K562 (cell line): ENCODE results near the gene SAMD9L. TPM values are rescaled to one million over a fixed set of nuclear protein-coding genes. Genes with fewer than 3 reads are reported as not detected.

Experiments used
- ARID3B ChIP-seq: fragments of 250-450 bp; sonication (Bioruptor Pico); IDR thresholded peaks from 2 replicates; pipeline ENCODE4 v1.4.0; 2020; ENCODE audit warnings: borderline replicate concordance
- BRCA1 ChIP-seq, 2 experiments: fragments of 450-650 bp in 1 of 2; sonication (generic) in 1 of 2; formaldehyde crosslinking in 1 of 2; IDR thresholded peaks; 2 replicates each; pipeline versions ENCODE4 v1.5.0 to v1.6.1; 2017 to 2020; ENCODE audit warnings: mild to moderate bottlenecking in 1 of 2, missing genetic modification reagents in 1 of 2
- CBX2 ChIP-seq: fragments of 200-600 bp; sonication (generic); IDR thresholded peaks from one replicate; pipeline ENCODE4 v1.6.1; 2012; ENCODE audit warnings: mild to moderate bottlenecking, low read length, inconsistent platforms; ENCODE audit not compliant: insufficient read depth, poor library complexity, severe bottlenecking
- CEBPZ ChIP-seq: fragments of 150-350 bp; IDR thresholded peaks from 2 replicates; pipeline ENCODE4 v1.6.1; 2014; ENCODE audit warnings: low read depth, mild to moderate bottlenecking, low read length, borderline replicate concordance
- CREB1 ChIP-seq, 2 experiments: sonication (generic) in 1 of 2; formaldehyde crosslinking in 1 of 2; IDR thresholded peaks; 2 replicates each; pipeline versions ENCODE4 v1.6.1 to v1.8.0; 2012 to 2022; ENCODE audit warnings: inconsistent platforms in 1 of 2, mild to moderate bottlenecking in 1 of 2, missing genetic modification reagents in 1 of 2, moderate library complexity in 1 of 2
- DNMT1 ChIP-seq: fragments of 450-650 bp; IDR thresholded peaks from 2 replicates; pipeline ENCODE4 v1.6.1; 2016; ENCODE audit warnings: antibody characterized with exemption, mild to moderate bottlenecking
- FOXP1 ChIP-seq: sonication (generic); formaldehyde crosslinking; IDR thresholded peaks from 2 replicates; pipeline ENCODE4 v1.8.0; 2022; ENCODE audit warnings: mild to moderate bottlenecking, missing genetic modification reagents
- KLF13 ChIP-seq: fragments of 450-650 bp; IDR thresholded peaks from 2 replicates; pipeline ENCODE4 v1.6.1; 2016; ENCODE audit warnings: missing genetic modification characterization, low read depth, mild to moderate bottlenecking, missing compliant biosample characterization, moderate library complexity, borderline replicate concordance
- NFXL1 ChIP-seq: fragments of 450-650 bp; formaldehyde crosslinking; IDR thresholded peaks from 2 replicates; pipeline ENCODE4 v1.4.0; 2021; ENCODE audit warnings: mild to moderate bottlenecking
- PHF8 ChIP-seq: fragments of 200-600 bp; sonication (generic); IDR thresholded peaks from 2 replicates; pipeline ENCODE4 v1.6.1; 2012; ENCODE audit warnings: mixed run types, mild to moderate bottlenecking, inconsistent platforms, low read length, moderate library complexity, borderline replicate concordance
- SMARCC2 ChIP-seq: fragments of 450-650 bp; IDR thresholded peaks from 2 replicates; pipeline ENCODE4 v1.6.1; 2017; ENCODE audit warnings: antibody characterized with exemption, moderate library complexity, mild to moderate bottlenecking, low read depth
- TFAP4 ChIP-seq: sonication (generic); formaldehyde crosslinking; IDR thresholded peaks from 2 replicates; pipeline ENCODE4 v1.8.0; 2022; ENCODE audit warnings: missing genetic modification reagents, mild to moderate bottlenecking, moderate library complexity, borderline replicate concordance
- U2AF2 ChIP-seq: fragments of 200-400 bp; formaldehyde crosslinking; optimal IDR thresholded peaks from 2 replicates; pipeline ENCODE3; 2017; ENCODE audit warnings: low read depth, mild to moderate bottlenecking, low read length
- UBTF ChIP-seq, 2 experiments: IDR thresholded peaks; 2 replicates each; pipeline ENCODE4 v1.6.1; 2012; ENCODE audit warnings: improper control_type of control experiment in 2 of 2, low read depth in 2 of 2, low read length in 2 of 2, borderline replicate concordance in 1 of 2
- ZNF707 ChIP-seq: fragments of 250-450 bp; sonication (Bioruptor Pico); conservative IDR thresholded peaks from 2 replicates; pipeline ENCODE4 v1.8.0; 2022; ENCODE audit warnings: inconsistent platforms, mild to moderate bottlenecking, moderate library complexity
- ZNF764 ChIP-seq: fragments of 250-450 bp; sonication (Bioruptor Pico); IDR thresholded peaks from 2 replicates; pipeline ENCODE4 v1.4.0; 2020; ENCODE audit warnings: low read depth, mild to moderate bottlenecking, moderate library complexity
- polyA plus RNA-seq, 8 experiments: library from polyadenylated mRNA; depleted of rRNA in 4 of 8; stranded (reverse) in 5 of 8; unstranded in 3 of 8; fragments of >200 nt; fragmentation: Nextera tagmentation in 2 of 8; fragmentation: Illumina TruSeq in 1 of 8; extraction: Ambion mirVana in 2 of 8; extraction: Trizol in 1 of 8; gene quantifications; 2 replicates each; pipeline versions ENCODE4 v1.2.1 to v1.2.3, GENCODE V29; 2011 to 2014; ENCODE audit warnings: inconsistent platforms in 1 of 8, missing spikeins in 1 of 8
- total RNA-seq, 7 experiments: library from RNA; depleted of rRNA in 6 of 7; stranded (reverse); fragments of >200 nt in 6 of 7; fragmentation: Illumina TruSeq in 2 of 7; extraction: Trizol in 2 of 7; gene quantifications; 2 replicates each; pipeline versions ENCODE4 v1.2.1 to v1.2.3, GENCODE V29; 2011 to 2021; ENCODE audit warnings: low replicate concordance in 1 of 7

Gene SAMD9L
- total and polyA plus RNA-seq, 9 of the 15 experiments (the other 6 are each of a cell fraction or from before 2014, with no cell fraction given): 0.15 to 1.0 (median 0.48) TPM

GRCh38 chr7:93148727-93149126, 542 bp upstream of the SAMD9L start (continued):
- TF ChIP-seq CEBPZ (no peak), BRCA1 (IDR thresholded peaks at IDR 0.05) (no peak), BRCA1 (CRISPR knock-in tag; IDR thresholded peaks at IDR 0.05) (no peak), PHF8 (no peak), CREB1 (IDR thresholded peaks at IDR 0.05) (no peak), CREB1 (CRISPR knock-in tag; IDR thresholded peaks at IDR 0.05) (no peak), TFAP4 (CRISPR knock-in tag) (no peak), FOXP1 (CRISPR knock-in tag) (no peak), SMARCC2 (no peak), U2AF2 (no peak), ARID3B (no peak), ZNF764 (CRISPR knock-in tag) (no peak), DNMT1 (no peak), ZNF707 (CRISPR knock-in tag) (no peak), UBTF (IDR thresholded peaks at IDR 0.05; ENCODE audit: borderline replicate concordance in 1 of 2, low read depth in 2 of 2, low read length in 2 of 2) (no peak), CBX2 (no peak), NFXL1 (peak; percentile 90), KLF13 (tag) (no peak)
